Left lung (tissue), 10 donors: Measurements from ENCODE around the gene ERBB2. TPM values are rescaled to one million over a fixed set of nuclear protein-coding genes. Genes with fewer than 3 reads are reported as not detected.
"Not testable (repeated sequence)": the region's sequence is repeated elsewhere in the genome, so short reads cannot be mapped to it uniquely, and the experiment has no call there.

Experiments used
- ATAC-seq: fragments of 200-7000 bp; cut with Tn5 transposase; one replicate; pipeline ENCODE4 v1.9.1; 2020; ENCODE audit warnings: moderate library complexity
- DNase-seq, 4 donors: peaks; one replicate each; pipeline ENCODE4 v3.0.0-alpha.2; 2013 to 2020
- H3K27ac ChIP-seq, 2 donors: fragments of 200-600 bp; sonication (generic) in 1 of 2; one replicate each; pipeline versions ENCODE4 v1.5.0 to v1.8.0; 2020 to 2021
- H3K27me3 ChIP-seq, 2 donors: fragments of 200-600 bp; sonication (generic) in 1 of 2; one replicate each; pipeline versions ENCODE4 v1.5.0 to v1.8.0; 2020 to 2021
- H3K36me3 ChIP-seq, 2 donors: fragments of 200-600 bp; sonication (generic) in 1 of 2; one replicate each; pipeline versions ENCODE4 v1.5.0 to v1.8.0; 2020 to 2021
- H3K4me1 ChIP-seq, 2 donors: fragments of 200-600 bp; one replicate each; pipeline ENCODE4 v1.8.0; 2021
- H3K4me3 ChIP-seq, 2 donors: fragments of 200-600 bp; sonication (generic) in 1 of 2; one replicate each; pipeline versions ENCODE4 v1.5.0 to v1.8.0; 2020 to 2021; ENCODE audit warnings: mild to moderate bottlenecking in 1 of 2
- H3K9me3 ChIP-seq, 2 donors: fragments of 200-600 bp; sonication (generic) in 1 of 2; one replicate each; pipeline versions ENCODE4 v1.5.0 to v1.8.0; 2020 to 2021
- CTCF ChIP-seq, 2 donors: fragments of 200-600 bp; sonication (generic) in 1 of 2; IDR thresholded peaks; one replicate each; pipeline versions ENCODE4 v1.5.0 to v1.8.0; 2021; ENCODE audit warnings: antibody characterized with exemption in 2 of 2
- intact Hi-C, 2 donors: fragments of 100-400 bp; cut with DNase I; formaldehyde crosslinking; loops; one replicate each; pipeline versions ENCODE4 v1.11.2 to v1.14.2; 2022
- polyA plus RNA-seq, 6 donors: library from polyadenylated mRNA; unstranded; fragments of 120-200 nt; gene quantifications; one replicate each; pipeline ENCODE4 v1.2.1, GENCODE V29; 2013; ENCODE audit not compliant: insufficient read length in 6 of 6
- total RNA-seq, 2 donors: library from RNA; stranded (reverse); fragmentation: NEBNext Ultra II Directional; extraction: Animal tissue kit (Norgen Biotek cat#: 25700); gene quantifications; one replicate each; pipeline ENCODE4 v1.2.1, GENCODE V29; 2021
- donor health status: DM: no; HTN: yes; CAD: no.
- donor health status: DM: no; HTN: no; CAD: no.

ERBB2 gene
- total and polyA plus RNA-seq, 8 donors: 65.1 to 137 (median 107) TPM

GRCh38 chr17:39719563-39720355, 19.9 kb downstream of the ERBB2 start:
- no peak overlapping the region for H3K27ac ChIP-seq
- TF ChIP-seq CTCF (IDR thresholded peaks at IDR 0.05): no peak
- ATAC-seq: no peak
- DNase-seq: no peak
- H3K9me3 ChIP-seq: no peaks in the 10 kb centered on the region
- no peaks in the 10 kb centered on the region for H3K4me1 ChIP-seq
- intact Hi-C loops: no loop called here
- H3K36me3 ChIP-seq: peaks cover 0 to 49% of the 10 kb centered on the region in 2 donors
- no peaks in the 10 kb centered on the region for H3K27me3 ChIP-seq
- H3K4me3 ChIP-seq: no peak overlapping the region

GRCh38 chr17:39722104-39722503, 22.2 kb downstream of the ERBB2 start:
- Histone ChIP-seq H3K36me3 (peaks cover 0 to 52% of the 10 kb centered on the region in 2 donors), H3K4me3 (no peak overlapping the region), H3K9me3 (no peaks in the 10 kb centered on the region), H3K4me1 (no peaks in the 10 kb centered on the region), H3K27ac (no peak overlapping the region), H3K27me3 (no peaks in the 10 kb centered on the region)
- DNase-seq: no peak
- no peak for ATAC-seq
- intact Hi-C loops: no loop called here
- no peak for TF ChIP-seq CTCF (IDR thresholded peaks at IDR 0.05)

- H3K36me3 ChIP-seq: peaks cover 0 to 55% of the 10 kb centered on the region in 2 donors
- intact Hi-C loops: no loop called here
- peak; percentile 27 for ATAC-seq
- H3K4me3 ChIP-seq: no peak overlapping the region
- H3K27me3 ChIP-seq: no peaks in the 10 kb centered on the region
- no peak overlapping the region for H3K27ac ChIP-seq
- no peak for DNase-seq
- no peak for TF ChIP-seq CTCF (IDR thresholded peaks at IDR 0.05)
- H3K9me3 ChIP-seq: no peaks in the 10 kb centered on the region
- H3K4me1 ChIP-seq: no peaks in the 10 kb centered on the region
Measured at GRCh38 chr17:39722965-39723848, 23.3 kb downstream of the ERBB2 start.

GRCh38 chr17:39724731-39725130, 24.9 kb downstream of the ERBB2 start:
- Histone ChIP-seq H3K4me1 (peaks cover 5 to 11% of the 10 kb centered on the region in 2 donors), H3K27me3 (no peaks in the 10 kb centered on the region), H3K9me3 (no peaks in the 10 kb centered on the region), H3K27ac (no peak overlapping the region), H3K4me3 (no peak overlapping the region), H3K36me3 (peaks cover 0 to 54% of the 10 kb centered on the region in 2 donors)
- intact Hi-C loops: no loop called here
- DNase-seq (no peak), ATAC-seq (no peak)
- no peak for TF ChIP-seq CTCF (IDR thresholded peaks at IDR 0.05)

GRCh38 chr17:39725923-39726322, 26.1 kb downstream of the ERBB2 start:
- peaks cover 0 to 52% of the 10 kb centered on the region in 2 donors for H3K36me3 ChIP-seq
- intact Hi-C loops, ATAC-seq, H3K27me3 ChIP-seq, H3K27ac ChIP-seq, DNase-seq, H3K9me3 ChIP-seq, H3K4me3 ChIP-seq: not testable (repeated sequence)
- peaks cover 6 to 17% of the 10 kb centered on the region in 2 donors for H3K4me1 ChIP-seq
